GOT3 (cell line): ENCODE data around the gene JRKL.

Experiments used
- DNase-seq: peaks from one replicate; lab custom pipeline; 2025; ENCODE audit warnings: mixed read lengths; lab: John Stamatoyannopoulos, UW

Gene JRKL

DNA sequence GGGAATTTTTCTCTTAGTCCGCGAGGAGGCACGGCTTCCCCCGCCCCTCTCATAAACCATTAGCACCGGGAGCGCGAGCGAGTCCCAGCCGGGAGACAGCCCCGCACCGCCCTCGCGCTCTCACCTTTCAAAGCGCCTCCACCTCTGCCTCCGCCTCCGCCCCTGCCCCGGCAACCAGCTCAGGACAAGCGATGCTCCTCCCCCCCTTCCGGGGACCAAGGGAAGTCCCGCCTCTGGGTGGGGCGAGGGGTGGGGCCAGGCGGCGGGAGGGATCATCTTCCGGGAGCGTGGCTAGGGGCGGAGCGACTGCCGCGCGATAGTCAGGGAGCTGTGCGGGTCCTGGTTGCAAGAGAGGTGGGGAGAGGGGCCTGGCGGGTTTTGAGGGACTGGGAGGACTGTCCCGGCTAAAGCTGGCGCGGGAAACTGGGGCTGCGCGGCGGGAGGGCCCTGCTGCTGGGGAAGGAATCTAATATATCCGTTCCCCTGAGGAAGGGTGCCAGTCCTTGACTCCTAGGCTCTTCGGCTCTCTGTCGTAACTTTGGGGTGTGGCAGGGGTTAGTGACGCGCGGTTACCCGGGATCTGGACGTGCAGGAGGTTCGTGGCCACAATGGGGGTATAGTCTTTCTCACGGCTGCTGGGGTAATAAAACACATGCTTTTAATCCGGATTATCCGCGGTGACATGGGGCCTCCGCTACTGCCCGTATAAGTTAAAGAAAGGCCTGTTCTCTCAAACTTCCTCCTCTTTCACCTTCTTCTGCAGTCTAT lies at the start of gene JRKL, which contains the start of gene CCDC82:
TSS of gene JRKL (plus strand) at position 294 of the 768 bp plus-strand sequence. CDS start 637 bp downstream, outside the sequence.
TSS of gene CCDC82 (minus strand) at position 193 of the 768 bp plus-strand sequence. CDS start 5,165 bp downstream, outside the sequence.
- DNase-seq = peak; percentile 32

DNA sequence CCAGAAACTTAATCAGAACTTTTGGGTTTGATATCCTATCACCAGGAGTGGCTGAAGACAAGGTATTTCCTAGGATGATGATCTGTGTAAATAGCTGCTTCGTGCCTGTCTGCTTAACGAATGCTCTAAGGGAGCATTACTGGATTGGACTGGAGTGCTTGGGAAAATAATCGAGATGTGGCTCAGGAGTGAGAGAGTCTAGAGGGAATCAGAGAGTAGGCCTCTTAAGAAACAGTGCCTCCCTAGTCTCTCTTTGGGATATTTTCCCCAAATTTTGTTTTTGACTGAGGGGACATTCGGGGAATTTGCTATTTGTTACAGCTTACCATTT lies 49.3 kb upstream of the JRKL start:
- no peak for DNase-seq

DNA sequence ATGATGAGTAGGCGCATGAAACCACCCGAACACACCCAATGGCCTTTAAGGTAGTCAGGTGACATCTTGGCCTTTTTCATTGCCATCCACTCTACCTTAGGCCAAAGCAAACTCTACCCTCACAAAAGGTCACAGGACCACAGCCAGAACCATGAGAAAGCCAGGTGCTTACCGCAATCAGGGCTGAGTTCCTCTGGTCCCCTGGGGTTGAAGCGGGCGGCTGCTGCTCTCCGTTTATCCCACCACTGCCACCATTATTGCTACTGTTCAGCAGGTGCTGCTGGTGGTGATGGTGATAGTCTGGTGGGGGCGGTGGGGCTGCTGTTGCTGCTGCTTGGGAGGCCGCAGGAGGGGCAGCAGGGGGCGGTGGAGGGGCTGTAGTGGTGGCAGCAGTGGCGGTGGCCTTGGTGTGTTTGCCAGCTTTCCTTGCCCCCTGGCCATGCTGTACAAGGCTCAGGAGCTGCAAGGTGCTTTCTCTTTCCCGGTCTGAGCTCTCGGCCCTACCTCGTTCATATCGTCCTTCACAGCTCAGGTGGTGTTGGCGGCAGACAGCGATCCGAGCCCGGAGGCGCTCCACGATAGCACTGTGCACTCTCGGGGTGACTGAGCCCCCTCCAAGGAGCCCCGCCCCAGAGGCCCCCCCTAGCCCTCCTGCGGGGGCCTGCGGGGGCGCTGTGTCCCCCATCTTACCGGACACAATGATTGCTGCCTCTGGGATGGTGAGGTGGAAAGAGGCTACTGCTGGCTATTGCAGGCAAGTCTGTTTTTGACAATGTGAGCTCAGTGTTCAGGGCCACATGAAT lies 48.4 kb upstream of the JRKL start:
- no peak for DNase-seq

DNA sequence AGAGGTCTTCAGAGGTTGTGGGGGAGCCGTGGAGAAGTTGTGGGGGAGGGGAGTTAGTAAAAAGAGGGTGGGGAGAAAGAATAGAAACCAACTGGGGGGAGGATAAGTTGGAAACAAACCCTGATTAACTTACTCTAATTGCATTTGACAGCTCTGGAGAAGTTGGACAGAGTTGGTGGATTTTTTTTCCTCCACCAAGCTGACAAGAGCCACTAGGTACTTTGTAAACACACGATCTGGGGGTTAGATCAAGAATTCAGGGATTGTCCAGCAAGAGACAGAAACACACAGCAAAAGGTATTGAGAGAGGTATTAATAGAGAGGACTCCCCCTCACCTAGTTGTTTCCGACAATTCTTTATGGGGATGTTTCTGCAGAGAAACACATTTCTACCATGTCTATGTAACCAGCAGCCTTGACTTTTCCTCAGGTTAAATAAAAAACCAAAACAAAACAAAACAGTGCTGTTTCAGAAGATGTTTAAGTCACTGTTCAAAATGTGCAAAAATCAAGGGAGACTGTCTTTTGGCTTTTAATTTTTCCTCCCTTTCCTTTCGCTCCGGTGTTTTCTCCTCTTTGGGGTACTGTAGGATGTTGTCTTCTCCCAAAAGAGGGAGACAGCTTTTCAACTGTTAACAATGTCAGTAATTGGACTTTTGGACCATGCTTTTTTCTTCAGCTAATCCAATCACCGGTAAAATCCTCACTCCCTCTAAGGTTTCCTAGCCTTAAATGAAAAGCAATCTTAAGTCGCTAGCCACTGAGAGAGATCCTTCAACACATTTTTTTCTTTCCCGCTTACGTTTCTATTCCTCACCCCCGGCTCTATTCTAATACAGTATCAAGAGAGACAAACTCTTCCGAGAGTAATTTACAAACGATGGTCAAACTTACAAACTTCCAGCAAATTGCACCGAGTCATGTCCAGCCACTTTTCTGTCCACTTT lies 47.5 kb upstream of the JRKL start:
- no peak for DNase-seq

DNA sequence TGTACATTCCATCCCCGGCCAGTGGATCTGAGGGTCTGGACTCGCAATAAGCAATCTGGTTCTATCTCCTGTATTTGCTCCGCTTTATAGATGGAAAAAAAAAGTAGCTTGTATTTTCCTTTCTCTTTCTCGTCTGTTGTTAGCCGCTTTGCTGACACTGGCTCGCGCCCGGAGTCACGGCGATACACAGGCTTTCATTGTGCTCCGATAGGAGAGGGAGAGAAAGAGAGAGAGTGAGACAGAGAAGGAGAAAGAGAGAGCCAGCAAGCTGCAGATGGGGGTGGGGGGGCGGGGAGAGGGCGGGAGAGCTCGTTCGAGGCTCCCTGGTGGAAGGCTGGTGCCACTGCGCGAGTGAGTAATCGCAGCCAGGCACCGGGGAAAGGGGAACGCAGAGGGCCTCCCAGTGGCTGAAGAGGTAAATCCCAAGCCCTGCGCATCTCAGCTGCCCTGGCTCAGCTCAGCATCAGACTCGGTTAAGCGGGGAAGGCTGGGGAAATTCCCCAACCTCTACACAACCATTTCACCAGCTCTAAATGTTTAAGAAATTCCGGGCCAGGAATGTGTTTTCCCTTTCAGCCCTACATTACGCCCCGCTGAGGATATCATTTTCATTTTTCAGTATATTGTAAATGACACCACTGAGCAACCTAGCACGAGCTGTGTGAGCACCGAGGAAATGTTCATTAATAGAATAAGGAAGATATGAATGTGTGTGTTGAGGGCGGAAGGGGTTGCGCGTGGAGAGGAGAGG lies 46.7 kb upstream of the JRKL start, which contains the start of gene MAML2:
TSS of gene MAML2 (minus strand) at position 235 of the 751 bp plus-strand sequence. CDS start 1,300 bp downstream, outside the sequence.
- DNase-seq = peak; percentile 51

DNA sequence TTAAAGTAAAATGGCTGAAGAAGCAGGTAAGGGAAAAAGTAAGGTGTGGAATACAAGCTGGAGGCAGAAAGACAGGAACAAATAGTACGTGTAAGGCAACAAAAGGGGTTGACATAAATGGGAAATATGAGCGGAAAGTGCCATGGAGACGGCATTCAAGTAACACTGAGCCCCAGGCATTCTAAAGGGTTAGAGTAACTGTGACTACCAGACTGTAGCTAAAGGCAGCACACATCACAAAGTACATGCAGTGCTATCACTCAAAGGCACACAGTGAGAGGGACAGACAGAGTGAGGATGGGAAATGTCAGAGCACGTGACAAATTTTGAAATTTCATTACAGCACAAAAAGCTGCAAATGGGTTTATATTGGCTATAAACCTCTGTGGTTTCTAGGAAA lies 33.0 kb upstream of the JRKL start:
- DNase-seq = no peak

DNA sequence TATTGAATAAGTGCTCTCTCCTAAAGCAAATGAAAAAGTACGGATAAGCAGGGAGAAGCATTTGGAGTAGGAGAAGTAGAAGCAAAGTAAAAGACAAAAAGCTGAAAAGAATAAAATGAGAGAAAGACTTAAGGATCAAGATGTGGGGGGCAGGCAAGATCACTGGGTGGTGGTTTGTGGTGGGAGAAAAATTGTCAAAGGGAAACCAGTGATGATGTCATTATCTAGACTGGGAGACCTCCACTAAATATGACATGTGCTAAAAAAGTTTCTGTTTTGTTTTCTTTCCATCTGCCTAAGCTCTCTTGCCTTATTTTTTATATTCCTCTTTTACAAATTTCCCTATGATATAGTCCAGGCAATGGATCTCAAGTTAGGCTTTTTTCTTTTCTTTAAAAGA lies 32.0 kb upstream of the JRKL start:
- no peak for DNase-seq

DNA sequence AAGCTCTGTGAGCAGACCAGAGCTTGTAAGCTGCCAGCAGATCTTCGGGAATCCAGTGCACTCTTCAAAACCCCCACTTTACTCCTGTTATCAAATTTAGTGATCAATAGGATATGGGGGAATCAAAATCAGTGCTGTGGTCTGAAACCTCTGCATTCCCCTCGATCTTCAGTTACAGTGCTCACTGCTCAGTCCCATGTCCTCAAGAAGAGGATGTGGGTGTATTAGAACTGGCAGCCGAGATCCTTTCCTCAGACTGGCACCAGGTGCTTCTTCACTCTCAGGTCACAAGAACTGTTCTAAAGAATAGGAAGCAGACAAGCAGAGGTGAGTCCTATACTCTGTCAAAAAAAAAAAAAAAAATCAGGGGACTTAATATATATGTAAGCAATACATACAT lies 31.5 kb upstream of the JRKL start:
- DNase-seq = no peak

DNA sequence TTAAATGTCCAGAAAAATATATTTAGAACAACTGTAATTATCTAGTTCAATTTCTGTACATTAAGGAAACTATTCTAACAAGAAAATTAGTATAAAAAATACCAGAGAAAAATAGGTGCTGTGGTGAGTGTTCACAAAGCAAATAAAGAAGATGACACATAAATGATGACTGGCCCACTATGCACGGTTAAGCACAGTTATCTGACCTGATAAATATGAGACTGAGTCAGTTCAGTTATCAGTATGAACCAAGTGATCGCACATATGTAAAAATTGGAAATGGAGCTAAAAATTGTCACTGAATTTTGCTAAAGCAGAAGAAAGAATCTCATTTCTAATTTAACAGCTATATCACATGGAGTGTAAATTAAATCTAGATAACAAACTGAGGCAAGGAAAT lies 28.0 kb upstream of the JRKL start:
- no peak for DNase-seq

DNA sequence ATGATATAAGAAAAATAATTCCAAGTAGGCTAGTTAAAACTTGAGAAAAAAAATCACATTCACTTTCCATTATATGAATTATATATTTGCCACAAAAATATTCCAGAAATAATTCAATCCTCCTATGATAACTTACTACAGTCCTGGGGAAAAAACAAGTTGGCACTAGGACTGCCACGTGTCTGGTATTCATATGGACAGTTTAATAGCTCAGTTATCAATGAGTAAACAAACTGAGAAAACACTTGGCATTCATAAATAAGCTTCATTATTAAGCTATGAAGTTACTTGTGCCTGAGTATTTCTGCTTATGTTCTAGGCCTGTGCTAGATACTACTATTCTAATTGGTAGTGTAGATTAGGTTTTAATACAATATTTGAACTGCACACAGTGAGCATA lies 24.3 kb upstream of the JRKL start:
- no peak for DNase-seq

DNA sequence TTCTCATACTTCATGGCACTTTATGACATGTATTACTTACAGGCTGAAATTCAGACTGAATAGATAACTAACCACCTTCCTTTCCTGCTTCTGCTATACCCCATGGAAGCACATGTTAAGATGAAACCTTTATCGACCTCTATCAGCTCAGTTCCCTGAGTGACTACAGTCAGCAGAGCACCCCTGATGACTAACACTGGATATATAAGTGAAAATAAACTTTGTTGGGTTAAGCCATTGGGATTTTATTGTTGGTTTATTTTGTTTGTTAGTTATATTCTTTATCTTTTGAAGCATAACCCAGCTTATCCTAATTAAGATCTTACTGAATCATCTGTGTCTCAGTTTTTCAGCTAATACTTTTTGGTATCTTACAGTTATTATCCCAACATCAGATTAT lies 23.8 kb upstream of the JRKL start:
- DNase-seq = no peak

DNA sequence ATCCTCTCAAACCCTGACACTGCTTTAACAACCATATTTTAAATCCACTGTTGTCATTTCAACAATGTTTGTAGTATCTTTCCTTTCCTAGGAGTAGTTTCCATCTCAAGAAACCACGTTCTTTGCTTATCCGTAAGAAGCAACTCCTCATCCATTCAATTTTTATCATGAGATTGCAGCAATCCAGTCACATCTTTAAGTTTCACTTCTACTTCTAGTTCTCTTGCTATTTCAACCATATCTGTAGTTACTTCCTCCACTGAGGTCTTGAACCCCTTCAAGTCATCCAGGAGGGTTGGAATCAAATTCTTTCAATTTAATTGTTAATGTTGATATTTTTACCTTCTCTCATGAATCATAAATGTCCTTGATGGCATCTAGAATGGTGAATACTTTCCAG lies 22.5 kb upstream of the JRKL start:
- no peak for DNase-seq

DNA sequence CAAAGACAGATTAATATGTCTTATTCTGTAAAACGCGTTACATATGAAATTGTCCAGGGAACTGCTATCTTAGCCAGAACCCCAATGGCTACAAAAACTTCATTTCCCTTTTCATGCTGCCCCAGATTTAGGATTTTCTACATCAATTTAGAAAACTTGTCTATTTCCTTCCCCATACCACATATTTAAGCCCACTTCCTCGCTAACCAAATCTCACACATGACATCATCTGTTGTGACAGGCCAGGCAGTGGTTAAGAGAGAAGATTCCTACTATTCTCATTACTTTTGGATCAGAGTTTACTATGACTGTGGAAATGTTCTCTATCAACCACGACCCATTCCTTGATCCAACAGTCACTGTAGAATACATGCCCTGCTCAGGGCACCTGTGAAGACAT lies 16.0 kb upstream of the JRKL start:
- DNase-seq = no peak

DNA sequence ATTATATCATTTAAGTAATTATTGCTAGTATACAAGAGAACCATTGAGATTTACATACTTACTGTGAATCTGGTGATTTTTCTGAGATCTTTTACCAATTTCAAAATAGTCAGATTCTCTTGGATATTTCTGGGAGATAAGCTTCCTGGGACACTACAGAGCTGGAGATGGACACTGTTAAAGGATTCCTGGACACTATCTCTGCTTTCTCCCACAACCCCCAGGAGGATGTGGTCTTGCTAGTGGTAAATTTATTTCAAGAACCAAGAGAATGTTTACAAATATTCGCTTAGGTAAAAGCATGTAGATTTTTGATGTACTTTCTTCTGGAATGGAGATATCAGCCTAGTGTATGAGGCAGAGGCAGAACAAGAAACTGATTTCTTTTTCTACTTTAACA lies 13.0 kb upstream of the JRKL start:
- no peak for DNase-seq

DNA sequence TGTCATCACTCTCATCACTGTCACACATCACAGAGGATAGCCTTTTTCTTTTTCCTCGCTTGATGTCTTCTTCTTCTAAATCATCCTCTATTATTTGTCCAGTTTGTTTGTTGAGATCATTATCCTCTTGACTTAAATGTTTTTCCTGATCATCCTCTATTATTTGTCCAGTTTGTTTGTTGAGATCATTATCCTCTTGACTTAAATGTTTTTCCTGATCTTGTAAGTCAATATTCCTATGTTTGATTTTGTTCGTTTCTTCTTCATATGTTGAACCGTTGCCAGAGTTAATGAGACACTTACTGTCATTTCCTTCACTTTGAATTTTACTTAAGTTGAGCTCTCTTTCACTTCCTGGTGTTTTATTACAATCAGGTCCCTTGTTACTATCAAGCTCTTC lies 5.7 kb upstream of the JRKL start:
- DNase-seq = no peak

DNA sequence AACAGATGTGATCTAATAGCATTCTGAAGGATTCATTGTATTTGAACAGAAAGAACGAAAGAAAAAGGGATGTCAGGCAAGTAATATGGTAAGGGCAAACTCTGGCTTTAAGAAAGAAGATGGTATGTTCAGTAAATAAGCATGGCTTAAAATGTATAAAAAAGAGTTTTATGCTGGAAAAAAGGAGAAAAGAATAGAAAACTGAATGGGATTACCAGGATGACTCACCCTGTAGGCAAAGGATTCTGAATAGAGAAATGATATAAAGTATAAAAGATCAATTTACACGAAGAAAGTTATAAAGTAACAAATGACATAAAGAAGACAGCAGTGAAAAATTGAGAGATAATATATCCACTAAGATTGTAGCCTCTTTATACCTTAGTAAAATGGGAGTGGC lies 4.6 kb upstream of the JRKL start:
- DNase-seq = no peak

DNA sequence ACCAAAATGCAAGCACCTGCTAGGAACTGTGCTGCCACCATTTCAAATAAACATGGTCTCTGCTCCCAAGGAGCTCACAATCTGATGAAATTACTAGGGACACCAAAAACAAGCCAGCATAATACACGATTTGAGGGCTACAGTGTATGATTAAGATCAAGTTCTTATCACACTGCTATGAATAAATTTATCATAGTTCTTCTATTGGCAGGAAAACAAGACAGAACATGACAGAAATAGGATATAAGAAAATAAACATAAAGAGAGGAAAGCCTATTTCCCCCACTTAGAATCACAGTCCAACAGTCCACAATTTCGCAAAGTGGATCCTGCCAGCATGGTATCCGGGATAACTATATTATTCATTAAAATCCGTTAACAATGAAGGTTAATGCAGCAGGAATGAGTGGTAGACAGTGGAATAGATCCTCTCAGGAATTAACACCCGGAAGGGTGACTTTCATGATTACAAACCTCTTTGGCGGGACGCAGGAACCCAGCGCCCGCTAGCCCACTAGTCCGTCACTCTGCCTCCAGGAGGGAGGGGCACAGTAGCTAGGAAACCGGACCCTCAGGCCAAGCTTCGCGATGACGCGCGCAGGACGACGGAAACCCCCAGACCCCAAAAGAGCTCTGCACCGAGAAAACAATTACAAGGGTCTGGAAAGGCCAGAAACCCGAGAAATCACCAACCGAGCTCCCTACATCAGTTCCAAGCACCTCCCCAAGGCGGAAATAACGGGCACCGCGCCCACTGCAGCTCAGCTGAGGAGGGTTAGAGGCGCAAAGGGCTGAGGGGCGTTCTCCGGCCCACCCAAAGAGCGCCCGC lies 708 bp upstream of the JRKL start:
- DNase-seq = no peak

DNA sequence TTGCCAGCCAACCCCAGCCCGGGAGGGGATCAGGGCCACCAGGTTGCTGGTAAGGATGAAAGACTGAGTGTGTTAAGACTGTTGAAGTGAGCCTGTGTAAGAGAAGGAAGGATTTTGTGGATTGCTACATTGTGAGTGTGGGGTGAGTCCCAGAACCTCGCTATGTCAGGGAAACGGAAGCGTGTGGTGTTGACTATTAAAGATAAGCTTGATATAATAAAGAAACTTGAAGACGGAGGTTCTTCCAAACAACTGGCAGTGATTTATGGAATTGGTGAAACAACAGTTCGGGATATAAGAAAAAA lies 627 bp downstream of the JRKL start:
- DNase-seq = no peak

DNA sequence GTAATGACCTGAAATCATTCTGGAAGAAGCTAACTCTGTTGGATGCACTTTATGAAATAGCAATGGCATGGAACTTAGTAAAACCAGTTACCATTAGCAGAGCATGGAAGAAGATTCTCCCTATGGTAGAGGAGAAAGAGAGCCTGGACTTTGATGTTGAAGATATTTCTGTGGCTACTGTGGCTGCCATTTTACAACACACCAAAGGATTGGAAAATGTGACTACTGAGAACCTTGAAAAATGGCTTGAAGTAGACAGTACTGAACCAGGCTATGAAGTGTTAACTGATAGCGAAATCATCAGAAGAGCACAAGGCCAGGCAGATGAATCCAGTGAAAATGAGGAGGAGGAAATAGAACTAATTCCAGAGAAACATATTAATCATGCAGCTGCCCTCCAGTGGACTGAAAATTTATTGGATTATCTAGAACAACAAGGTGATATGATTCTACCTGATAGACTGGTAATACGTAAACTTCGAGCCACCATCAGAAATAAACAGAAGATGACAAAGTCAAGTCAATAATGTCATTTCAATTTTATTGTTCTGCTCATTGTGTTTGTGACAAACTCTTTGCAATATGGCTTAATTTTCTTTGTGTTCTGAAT lies 2.0 kb downstream of the JRKL start:
- DNase-seq = no peak

DNA sequence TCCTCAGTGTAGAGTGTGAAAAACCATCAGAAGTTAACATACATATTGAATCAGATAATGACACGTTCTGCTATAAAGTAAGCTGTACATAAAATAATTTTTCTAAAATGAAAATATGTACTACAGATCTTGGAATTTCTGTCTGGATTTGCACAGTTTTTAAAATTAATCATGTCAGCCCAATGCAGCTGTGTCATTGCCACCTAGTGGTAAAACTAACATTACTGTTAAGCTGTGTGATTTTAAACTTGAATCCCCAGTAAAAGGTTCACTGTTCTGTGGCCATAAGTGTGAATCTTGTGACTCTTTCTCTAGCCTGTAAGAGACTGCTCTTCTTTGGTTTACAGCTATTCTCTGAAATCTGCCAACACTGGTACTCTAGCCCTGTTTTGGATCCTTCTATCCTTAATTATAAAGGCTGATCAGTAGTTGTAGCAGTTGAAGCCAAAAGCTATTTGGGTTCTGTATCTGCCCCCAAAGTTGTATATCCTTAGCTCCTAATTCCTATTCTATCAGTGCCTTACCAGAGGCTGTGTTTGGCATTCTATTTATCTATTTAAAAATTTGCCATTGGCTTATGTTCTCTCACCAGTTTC lies 4.0 kb downstream of the JRKL start:
- DNase-seq = no peak
